K562 (cell line): ENCODE results near the gene HOXA5. TPM values are rescaled to one million over a fixed set of nuclear protein-coding genes. Genes with fewer than 3 reads are reported as not detected.

Experiments used
- ATAC-seq: fragments of 200-7000 bp; cut with Tn5 transposase; 3 replicates; pipeline ENCODE4 v1.9.1; 2020; ENCODE audit warnings: moderate library complexity
- BruUV-seq: library from RNA; stranded (reverse); fragments of 400-500 nt; replicated peaks from 2 replicates; lab custom pipeline; 2021; lab: Mats Ljungman, UMichigan
- CTCF ChIA-PET: fragments of 300-600 bp; formaldehyde crosslinking; extraction: SDS; loops from one replicate; lab custom pipeline; 2021; ENCODE audit warnings: low intra/inter-chr PET ratio; lab: Yijun Ruan, JAX
- POLR2A ChIA-PET: fragments of 300-600, 350-650 bp; sonication (Branson Sonifier 250); formaldehyde crosslinking; extraction: SDS; loops from one replicate; lab custom pipeline; 2021; ENCODE audit warnings: antibody characterized with exemption, inconsistent platforms; lab: Yijun Ruan, JAX
- DNase-seq, 4 experiments: peaks; one replicate each; pipeline versions ENCODE4 v3.0.0 to v3.0.0-alpha.2; 2011 to 2018; ENCODE audit warnings: low spot score in 3 of 4, mixed read lengths in 3 of 4; ENCODE audit errors: extremely low read depth in 1 of 4
- FAIRE-seq: peaks from 2 replicates; lab custom pipeline; 2011; peaks lifted over from hg19 to GRCh38; lab: Jason Lieb, UNC
- H2AFZ ChIP-seq: 2 replicates; pipeline ENCODE4 v1.6.0; 2011; ENCODE audit warnings: low read depth, low read length, control low read depth, inconsistent platforms
- H3K27ac ChIP-seq: fragments of 200-600 bp; 3 replicates; pipeline ENCODE4 v1.8.0; 2011; ENCODE audit warnings: low read depth, mild to moderate bottlenecking, control low read depth, inconsistent platforms, low read length, moderate library complexity, mixed read lengths; ENCODE audit errors: extremely low read depth
- H3K27me3 ChIP-seq, 2 experiments: fragments of 300-600 bp in 1 of 2; 2 replicates in 1 of 2; 3 replicates in 1 of 2; pipeline versions ENCODE4 v1.6.0 to v1.8.0; 2011; ENCODE audit warnings: inconsistent platforms in 2 of 2, low read length in 2 of 2, mild to moderate bottlenecking in 1 of 2, mixed read lengths in 1 of 2, moderate library complexity in 1 of 2; ENCODE audit not compliant: control insufficient read depth in 2 of 2, insufficient read depth in 2 of 2
- H3K36me3 ChIP-seq: fragments of 300-600 bp; 3 replicates; pipeline ENCODE4 v1.8.0; 2011; ENCODE audit warnings: mild to moderate bottlenecking, low read length, inconsistent platforms; ENCODE audit not compliant: control insufficient read depth, insufficient read depth
- H3K4me1 ChIP-seq, 2 experiments: fragments of 200-600 bp in 1 of 2; replicated peaks in 1 of 2; 2 replicates in 1 of 2; 3 replicates in 1 of 2; pipeline versions ENCODE4 v1.5.1 to v1.8.0; 2011; ENCODE audit warnings: inconsistent platforms in 2 of 2, low read length in 2 of 2, mild to moderate bottlenecking in 1 of 2, mixed read lengths in 1 of 2, moderate library complexity in 1 of 2; ENCODE audit not compliant: control insufficient read depth in 2 of 2, insufficient read depth in 2 of 2
- H3K4me2 ChIP-seq: 2 replicates; pipeline ENCODE4 v1.6.1; 2011; ENCODE audit warnings: low read length, control low read depth, inconsistent platforms, mixed read lengths; ENCODE audit not compliant: insufficient read depth
- H3K4me3 ChIP-seq: fragments of 200-600 bp; sonication (generic), shearing (Covaris generic); 2 replicates; pipeline ENCODE4 v1.5.1; 2016; ENCODE audit warnings: control low read depth, inconsistent platforms
- H3K79me2 ChIP-seq: fragments of 200-600 bp; 3 replicates; pipeline ENCODE4 v1.8.0; 2011; ENCODE audit warnings: low read length, inconsistent platforms; ENCODE audit not compliant: control insufficient read depth, insufficient read depth
- H3K9ac ChIP-seq, 2 experiments: 2 replicates each; pipeline versions ENCODE4 v1.6.0 to v1.6.1; 2011; ENCODE audit warnings: low read depth in 2 of 2, low read length in 2 of 2, control low read depth in 1 of 2, inconsistent platforms in 1 of 2, mild to moderate bottlenecking in 1 of 2, mixed read lengths in 1 of 2; ENCODE audit not compliant: insufficient read depth in 1 of 2
- H3K9me1 ChIP-seq: one replicate; pipeline ENCODE4 v1.6.0; 2011; ENCODE audit warnings: inconsistent platforms, mild to moderate bottlenecking, low read length, moderate library complexity; ENCODE audit not compliant: control insufficient read depth, insufficient read depth
- H3K9me3 ChIP-seq: replicated peaks from 2 replicates; pipeline ENCODE4 v1.5.1; 2011; ENCODE audit warnings: low read depth, low read length, inconsistent platforms; ENCODE audit not compliant: control insufficient read depth, insufficient read depth
- H4K20me1 ChIP-seq: replicated peaks from 2 replicates; pipeline ENCODE4 v1.6.1; 2011; ENCODE audit warnings: low read length, inconsistent platforms, mixed read lengths; ENCODE audit not compliant: control insufficient read depth, insufficient read depth
- CC2D1A ChIP-seq: fragments of 450-650 bp; IDR thresholded peaks from 2 replicates; pipeline ENCODE4 v1.6.1; 2017; ENCODE audit warnings: mild to moderate bottlenecking
- FOS ChIP-seq: IDR thresholded peaks from 3 replicates; pipeline ENCODE4 v1.6.1; 2011; ENCODE audit not compliant: insufficient read length; ENCODE audit errors: extremely low read depth
- POLR3A ChIP-seq: IDR thresholded peaks from 2 replicates; pipeline ENCODE4 v1.6.1; 2011; ENCODE audit warnings: borderline replicate concordance, mild to moderate bottlenecking, moderate library complexity; ENCODE audit not compliant: insufficient read length, insufficient read depth; ENCODE audit errors: extremely low read depth
- RFX7 ChIP-seq: fragments of 250-450 bp; sonication (Bioruptor Pico); IDR thresholded peaks from 2 replicates; pipeline ENCODE4 v1.5.1; 2021; ENCODE audit warnings: mild to moderate bottlenecking
- THAP7 ChIP-seq: fragments of 250-450 bp; sonication (Bioruptor Pico); IDR thresholded peaks from 2 replicates; pipeline ENCODE4 v1.5.0; 2021
- ZNF436 ChIP-seq: fragments of 250-450, 450-650 bp; sonication (Bioruptor Pico); formaldehyde crosslinking; IDR thresholded peaks from 2 replicates; pipeline ENCODE4 v1.7.0; 2020; ENCODE audit warnings: mild to moderate bottlenecking
- ZSCAN32 ChIP-seq: fragments of 450-650 bp; formaldehyde crosslinking; IDR thresholded peaks from 2 replicates; pipeline ENCODE4 v1.4.0; 2020; ENCODE audit warnings: mild to moderate bottlenecking, moderate library complexity
- WGBS: fragments of 100-300 bp; shearing (Covaris generic); methylation state at CpG from one replicate; pipeline ENCODE4 v1.1.6; 2016; ENCODE audit warnings: low coverage, mixed read lengths; ENCODE audit not compliant: insufficient coverage; ENCODE audit errors: missing lambda C conversion rate; 5-methylcytosine and 5-hydroxymethylcytosine counted together
- in situ Hi-C: fragments of 300-500 bp; cut with MboI; formaldehyde crosslinking; loops from 4 replicates; pipeline ENCODE4 v1.15.0; 2018; ENCODE audit warnings: inconsistent platforms, mixed read lengths
- intact Hi-C: fragments of 100-400 bp; cut with micrococcal nuclease; formaldehyde crosslinking; loops from 2 replicates; pipeline ENCODE4 v1.14.2; 2022
- polyA plus RNA-seq, 8 experiments: library from polyadenylated mRNA; depleted of rRNA in 4 of 8; stranded (reverse) in 5 of 8; unstranded in 3 of 8; fragments of >200 nt; fragmentation: Nextera tagmentation in 2 of 8; fragmentation: Illumina TruSeq in 1 of 8; extraction: Ambion mirVana in 2 of 8; extraction: Trizol in 1 of 8; gene quantifications; 2 replicates each; pipeline versions ENCODE4 v1.2.1 to v1.2.3, GENCODE V29; 2011 to 2014; ENCODE audit warnings: inconsistent platforms in 1 of 8, missing spikeins in 1 of 8
- total RNA-seq, 7 experiments: library from RNA; depleted of rRNA in 6 of 7; stranded (reverse); fragments of >200 nt in 6 of 7; fragmentation: Illumina TruSeq in 2 of 7; extraction: Trizol in 2 of 7; gene quantifications; 2 replicates each; pipeline versions ENCODE4 v1.2.1 to v1.2.3, GENCODE V29; 2011 to 2021; ENCODE audit warnings: low replicate concordance in 1 of 7
- TF ChIP-seq, protein P1 (sequence below), 2 experiments: fragments of 450-650 bp in 1 of 2; sonication (generic) in 1 of 2; formaldehyde crosslinking in 1 of 2; IDR thresholded peaks in 1 of 2; conservative IDR thresholded peaks in 1 of 2; 2 replicates each; pipeline versions ENCODE4 v1.6.1 to v1.8.1; 2016 to 2023; ENCODE audit warnings: mild to moderate bottlenecking in 2 of 2, moderate library complexity in 2 of 2, inconsistent platforms in 1 of 2, missing genetic modification reagents in 1 of 2

HOXA5 gene
- total and polyA plus RNA-seq, 9 of the 15 experiments (the other 6 are each of a cell fraction or from before 2014, with no cell fraction given) = 0.13 TPM; not detected in 8

DNA sequence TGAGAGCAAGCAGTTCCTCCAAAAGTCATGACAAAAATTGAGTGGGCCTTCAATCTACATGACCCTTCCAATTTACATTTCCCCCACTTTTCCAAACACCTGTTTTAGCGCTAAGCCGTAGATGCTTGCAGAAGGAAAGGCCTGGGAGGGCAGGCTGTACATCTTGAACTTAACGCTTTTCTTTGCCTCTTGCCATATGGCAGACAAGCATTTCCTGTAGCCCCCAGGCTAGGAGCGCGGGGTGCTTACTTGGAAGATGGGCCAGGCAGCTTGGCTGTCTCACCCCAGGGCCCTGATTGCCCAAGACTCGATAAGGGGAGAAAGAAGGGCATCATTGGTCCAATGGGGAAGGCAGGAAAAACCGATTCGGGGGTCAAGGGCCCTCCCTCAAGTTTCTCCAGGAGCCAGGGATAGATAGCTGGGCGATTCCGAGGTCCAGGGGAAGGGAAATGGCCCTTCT, 28.9 kb upstream of the HOXA5 start:
- FAIRE-seq (no peak), DNase-seq (no peak)

More for the DNA sequence above, 28.9 kb upstream of the HOXA5 start:
- Histone ChIP-seq H3K4me3 (no peak overlapping the region), H3K4me2 (no peak overlapping the region), H3K9me1 (no peaks in the 10 kb centered on the region), H3K9me3 (no peaks in the 10 kb centered on the region), H3K9ac (no peak overlapping the region), H3K27me3 (peaks cover 30 to 73% of the 10 kb centered on the region in 2 experiments), H3K27ac (no peak overlapping the region), H3K4me1 (peaks cover 0 to 3% of the 10 kb centered on the region in 2 experiments; a peak in 1 of 5 replicates), H2AFZ (no peak overlapping the region), H4K20me1 (no peaks in the 10 kb centered on the region), H3K79me2 (no peaks in the 10 kb centered on the region), H3K36me3 (no peaks in the 10 kb centered on the region)
- TF ChIP-seq CC2D1A (no peak), ZSCAN32 (CRISPR knock-in tag) (no peak), POLR3A (no peak), FOS (no peak), THAP7 (CRISPR knock-in tag) (no peak), ZNF436 (CRISPR knock-in tag) (no peak), RFX7 (CRISPR knock-in tag) (no peak)
- TF ChIP-seq, protein P1, sequence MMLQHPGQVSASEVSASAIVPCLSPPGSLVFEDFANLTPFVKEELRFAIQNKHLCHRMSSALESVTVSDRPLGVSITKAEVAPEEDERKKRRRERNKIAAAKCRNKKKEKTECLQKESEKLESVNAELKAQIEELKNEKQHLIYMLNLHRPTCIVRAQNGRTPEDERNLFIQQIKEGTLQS (IDR thresholded peaks at IDR 0.05) = no peak
- TF ChIP-seq, protein P1 (CRISPR knock-in tag; conservative IDR thresholded peaks at IDR 0.05) = no peak
- CTCF ChIA-PET = no interaction called here
- in situ Hi-C loops (loop anchor here (25.0 kb wide), 3 partner anchors 660 to 1285 kb away; no protein-coding TSS in a partner anchor), intact Hi-C loops (no loop called here)
- BruUV-seq = no TSS peak
- 5% methylated on average over 10 of the region's 10 CpGs for WGBS
- ATAC-seq = no peak
- POLR2A ChIA-PET = no interaction called here
